GM19193 (cell line): ENCODE results near the gene TMEM125.
A peak's percentile ranks its signal among the peaks of the same experiment; 100 is the strongest.

Experiments
- POLR2A ChIP-seq: IDR thresholded peaks from 4 replicates; pipeline ENCODE4 v1.6.1; 2011; ENCODE audit not compliant: insufficient read depth, insufficient read length; ENCODE audit errors: extremely low read depth

TMEM125 gene

DNA sequence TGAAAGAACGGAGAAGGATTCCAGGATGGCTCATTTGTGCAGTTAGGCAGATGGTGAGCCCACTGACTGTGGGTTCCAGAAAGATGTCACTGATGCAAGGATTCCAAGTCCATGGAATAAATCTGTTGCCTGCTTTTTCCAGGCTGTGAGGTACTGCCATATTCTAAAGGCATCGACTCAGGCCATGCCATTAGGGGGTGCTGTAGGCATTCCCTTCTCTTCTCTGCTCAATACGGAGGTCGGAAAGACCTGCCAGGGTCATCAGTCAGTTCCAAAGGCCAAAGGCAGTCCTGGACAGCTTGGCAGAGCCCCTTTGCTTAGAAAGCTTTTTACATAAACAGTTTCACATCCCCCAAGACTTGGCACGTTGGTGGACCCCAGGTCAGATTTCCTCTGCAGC, 31.7 kb upstream of the TMEM125 start:
- TF ChIP-seq POLR2A, result no peak

DNA sequence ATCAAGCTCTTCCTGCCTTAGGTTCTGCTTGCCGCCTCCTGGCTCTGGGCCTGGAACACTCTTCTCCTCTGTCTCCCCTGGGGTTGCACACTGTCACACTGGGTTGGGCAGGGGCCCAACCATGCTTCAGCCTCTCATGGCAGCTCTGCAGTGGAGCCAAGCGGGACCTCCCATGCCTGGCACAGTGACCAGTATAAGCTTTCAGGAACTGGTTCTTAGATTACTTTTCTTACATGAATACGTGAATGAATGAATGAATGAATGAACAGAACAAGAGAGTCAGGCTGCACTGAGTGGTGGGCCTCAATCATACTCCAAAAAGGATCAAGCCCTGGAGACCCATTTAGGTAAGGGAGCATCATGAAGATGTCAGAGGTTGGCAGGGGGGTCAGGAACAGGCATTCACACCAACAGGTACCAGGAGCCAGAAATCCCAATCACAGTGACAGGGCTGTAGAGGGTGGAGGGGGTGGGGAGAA, 30.8 kb upstream of the TMEM125 start:
- no peak for TF ChIP-seq POLR2A

- TF ChIP-seq POLR2A, result peak; percentile 30
Measured at GRCh38 chr1:43239484-43239883, 30.3 kb upstream of the TMEM125 start.

DNA sequence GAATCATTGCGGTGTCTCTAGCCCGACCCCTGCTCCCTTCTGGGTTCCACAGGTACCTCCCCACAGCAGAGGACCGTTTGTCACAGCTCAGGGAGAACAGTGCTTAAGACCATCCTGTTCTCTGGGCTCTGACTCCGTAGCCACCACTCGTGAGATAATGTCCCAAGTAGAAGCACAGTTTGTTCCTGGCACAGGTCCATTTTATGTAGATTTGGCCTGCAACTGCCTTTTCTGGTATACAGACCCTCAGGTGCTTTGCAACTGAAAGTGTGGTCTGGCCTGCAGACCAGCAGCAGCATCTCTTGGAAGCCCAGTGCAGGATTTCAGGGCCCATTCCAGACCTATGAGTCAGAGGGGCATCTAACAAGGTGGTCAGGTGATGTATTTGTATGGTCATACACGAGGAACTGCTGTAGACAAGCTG, 28.4 kb upstream of the TMEM125 start:
- TF ChIP-seq POLR2A, result no peak

- no peak for TF ChIP-seq POLR2A
Measured at GRCh38 chr1:43243299-43243698, 26.5 kb upstream of the TMEM125 start.

- no peak for TF ChIP-seq POLR2A
Measured at GRCh38 chr1:43246466-43247213, 23.1 kb upstream of the TMEM125 start.

DNA sequence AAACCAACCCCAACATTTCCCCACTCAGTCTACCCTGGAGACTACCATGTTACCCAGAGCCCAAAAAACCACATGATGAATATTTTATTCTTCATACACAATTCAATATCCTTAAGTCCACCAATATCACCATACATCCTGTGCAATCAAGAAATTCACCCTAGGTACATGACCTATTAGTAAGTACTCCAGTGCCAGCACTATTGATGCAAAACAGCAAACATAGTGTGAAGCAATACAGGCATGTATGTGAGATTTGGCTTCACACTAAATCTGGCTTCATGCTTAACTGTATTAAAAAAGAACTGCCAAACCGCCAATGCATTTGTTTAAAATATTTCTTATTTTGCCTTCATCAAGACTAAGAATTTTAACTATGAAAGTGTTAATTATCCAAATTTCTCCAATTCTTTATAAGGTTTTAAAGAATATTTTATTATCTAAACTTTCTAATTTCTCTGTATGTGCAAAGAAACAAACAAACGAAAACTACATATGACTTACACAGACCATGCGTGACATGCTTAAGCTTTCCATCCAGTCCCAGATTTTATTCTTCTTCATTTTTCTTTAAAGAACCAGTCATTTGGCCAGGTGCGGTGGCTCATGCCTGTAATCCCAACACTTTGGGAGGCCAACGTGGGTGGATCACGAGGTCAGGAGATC, 22.4 kb upstream of the TMEM125 start:
- TF ChIP-seq POLR2A, result no peak

GRCh38 chr1:43250351-43250761, 19.4 kb upstream of the TMEM125 start:
- TF ChIP-seq POLR2A, result no peak

DNA sequence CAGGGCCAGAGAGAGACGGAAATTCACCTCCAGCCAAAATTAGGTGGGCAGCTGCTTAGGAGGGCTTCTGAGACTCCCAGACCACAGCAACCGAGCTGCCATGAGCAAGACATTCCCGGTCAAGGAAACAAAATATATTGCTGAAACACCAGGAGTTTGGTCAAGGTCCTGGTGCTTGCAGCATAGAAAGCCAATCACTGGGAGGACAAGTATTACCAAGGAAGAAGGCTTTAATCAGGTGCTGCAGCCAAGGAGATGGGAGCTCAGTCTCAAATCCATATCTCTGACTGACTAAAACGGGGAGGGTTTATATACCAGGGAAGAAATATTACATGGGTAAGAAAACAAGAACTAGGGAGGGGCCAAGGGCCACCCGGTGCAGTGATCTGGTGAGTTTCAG, 18.8 kb upstream of the TMEM125 start:
- TF ChIP-seq POLR2A, result no peak

- TF ChIP-seq POLR2A, result no peak
Measured at GRCh38 chr1:43252225-43252624, 17.6 kb upstream of the TMEM125 start.

- no peak for TF ChIP-seq POLR2A
Measured at GRCh38 chr1:43253173-43253572, 16.6 kb upstream of the TMEM125 start.

- no peak for TF ChIP-seq POLR2A
Measured at GRCh38 chr1:43253876-43254275, 15.9 kb upstream of the TMEM125 start.

- no peak for TF ChIP-seq POLR2A
Measured at GRCh38 chr1:43255438-43256210, 14.2 kb upstream of the TMEM125 start.

GRCh38 chr1:43256675-43257570, 12.9 kb upstream of the TMEM125 start:
- no peak for TF ChIP-seq POLR2A
